Naive thymus-derived CD4-positive, alpha-beta T cell (primary cell): ENCODE data around the gene TCOF1. TPM values are rescaled to one million over a fixed set of nuclear protein-coding genes. Genes with fewer than 3 reads are reported as not detected.

ENCODE experiments used
- ATAC-seq: fragments of 150-1000 bp; cut with Tn5 transposase; 2 replicates; pipeline ENCODE4 v1.10.0; 2021; ENCODE audit warnings: mild to moderate bottlenecking, moderate library complexity
- CTCF ChIA-PET: fragments of 350-600 bp; sonication (Branson Sonifier 250); formaldehyde crosslinking; loops from one replicate; lab custom pipeline; 2021; ENCODE audit warnings: antibody characterized with exemption; lab: Charles Lee
- POLR2A ChIA-PET: fragments of 350-600 bp; sonication (Branson Sonifier 250); formaldehyde crosslinking; loops from one replicate; lab custom pipeline; 2021; ENCODE audit warnings: antibody characterized with exemption, inconsistent platforms; lab: Charles Lee
- DNase-seq, 9 donors: peaks; one replicate each; pipeline versions ENCODE4 v3.0.0 to v3.0.0-alpha.2; 2020 to 2022; ENCODE audit warnings: mixed read lengths in 1 of 9
- H3K27ac ChIP-seq: one replicate; pipeline ENCODE4 v1.7.0; 2013; ENCODE audit warnings: mild to moderate bottlenecking, low read depth, low read length, moderate library complexity
- H3K27me3 ChIP-seq, 2 donors: one replicate each; pipeline ENCODE4 v1.7.0; 2013; ENCODE audit warnings: low read length in 2 of 2, mild to moderate bottlenecking in 2 of 2, moderate library complexity in 2 of 2; ENCODE audit not compliant: control insufficient read depth in 2 of 2, insufficient read depth in 2 of 2
- H3K36me3 ChIP-seq, 3 experiments: 1 replicate in 2 of 3; 2 replicates in 1 of 3; pipeline ENCODE4 v1.7.0; 2013; ENCODE audit warnings: low read length in 3 of 3, mild to moderate bottlenecking in 3 of 3, moderate library complexity in 1 of 3; ENCODE audit not compliant: insufficient read depth in 3 of 3, control insufficient read depth in 2 of 3
- H3K4me1 ChIP-seq, 2 donors: one replicate each; pipeline ENCODE4 v1.7.0; 2013; ENCODE audit warnings: low read length in 2 of 2, mild to moderate bottlenecking in 2 of 2, moderate library complexity in 1 of 2; ENCODE audit not compliant: control insufficient read depth in 2 of 2, insufficient read depth in 2 of 2
- H3K4me3 ChIP-seq: 2 replicates; pipeline ENCODE4 v1.7.0; 2013; ENCODE audit warnings: mild to moderate bottlenecking, low read length
- H3K9me3 ChIP-seq, 3 experiments: 1 replicate in 2 of 3; 2 replicates in 1 of 3; pipeline ENCODE4 v1.7.0; 2013; ENCODE audit warnings: low read length in 3 of 3; ENCODE audit not compliant: control insufficient read depth in 2 of 3
- H3K27ac Mint-ChIP-seq, 9 donors: one replicate each; pipeline ENCODE4 v1.8.0; 2020 to 2022; ENCODE audit warnings: mixed read lengths in 9 of 9, mild to moderate bottlenecking in 8 of 9, moderate library complexity in 5 of 9, inconsistent platforms in 2 of 9
- H3K27me3 Mint-ChIP-seq, 5 donors: one replicate each; pipeline ENCODE4 v1.8.0; 2021 to 2022; ENCODE audit warnings: mixed read lengths in 5 of 5, mild to moderate bottlenecking in 1 of 5
- H3K36me3 Mint-ChIP-seq, 5 donors: one replicate each; pipeline ENCODE4 v1.8.0; 2020 to 2022; ENCODE audit warnings: mixed read lengths in 5 of 5, mild to moderate bottlenecking in 3 of 5, inconsistent platforms in 1 of 5
- H3K4me1 Mint-ChIP-seq, 7 donors: one replicate each; pipeline ENCODE4 v1.8.0; 2020 to 2022; ENCODE audit warnings: mixed read lengths in 7 of 7, mild to moderate bottlenecking in 3 of 7, inconsistent platforms in 1 of 7
- H3K4me3 Mint-ChIP-seq, 10 donors: one replicate each; pipeline ENCODE4 v1.8.0; 2020 to 2022; ENCODE audit warnings: mild to moderate bottlenecking in 10 of 10, mixed read lengths in 10 of 10, moderate library complexity in 6 of 10, inconsistent platforms in 2 of 10
- H3K9me3 Mint-ChIP-seq, 11 donors: one replicate each; pipeline ENCODE4 v1.8.0; 2020 to 2022; ENCODE audit warnings: mixed read lengths in 11 of 11, mild to moderate bottlenecking in 4 of 11, inconsistent platforms in 1 of 11, moderate library complexity in 1 of 11
- intact Hi-C, 2 donors: fragments of 100-400 bp; cut with micrococcal nuclease; formaldehyde crosslinking; loops; one replicate each; pipeline ENCODE4 v1.15.1; 2023
- polyA plus RNA-seq, 2 donors: library from polyadenylated mRNA; unstranded; fragments of 300-500 nt; fragmentation: Illumina TruSeq; gene quantifications; one replicate each; pipeline ENCODE4 v1.2.3, GENCODE V29; 2021
- total RNA-seq, 6 experiments: library from RNA in 5 of 6; stranded (reverse) in 5 of 6; gene quantifications; 1 replicate in 5 of 6; 2 replicates in 1 of 6; pipeline ENCODE4 v1.2.3 and lab custom pipeline; 2021 to 2026

Gene TCOF1
- total and polyA plus RNA-seq, 7 experiments from 2014 or later: 3.9 to 60.0 (median 50.3) TPM

DNA sequence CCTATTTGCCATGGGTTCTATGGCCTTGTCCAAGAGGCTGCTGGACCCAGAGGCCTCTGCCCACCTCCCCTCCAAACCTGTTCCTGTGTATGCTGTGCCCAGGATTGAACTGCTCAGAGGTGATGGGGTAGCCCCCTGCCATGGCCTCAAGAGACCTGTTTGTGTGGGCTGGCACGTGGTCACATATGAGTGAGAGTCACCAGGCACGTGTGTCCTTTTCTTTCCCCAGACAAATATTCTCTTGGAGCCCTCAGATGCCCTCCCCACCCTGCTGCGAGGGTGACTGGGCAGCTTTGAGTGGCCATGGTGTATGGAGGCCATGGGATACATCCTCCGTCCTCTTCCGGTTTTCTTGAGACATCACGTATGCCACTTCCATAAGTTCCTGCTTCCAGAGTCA is 10.9 kb upstream of the TCOF1 start:
- no peak overlapping the region for H3K4me3 Mint-ChIP-seq
- Histone ChIP-seq H3K4me1 (peaks cover 4 to 7% of the 10 kb centered on the region in 2 donors), H3K27me3 (no peaks in the 10 kb centered on the region), H3K4me3 (no peak overlapping the region), H3K27ac (no peak overlapping the region), H3K9me3 (no peaks in the 10 kb centered on the region), H3K36me3 (no peaks in the 10 kb centered on the region)
- no peaks in the 10 kb centered on the region for H3K36me3 Mint-ChIP-seq
- no peak for ATAC-seq
- peaks cover 12 to 28% (median 13%) of the 10 kb centered on the region in 7 donors for H3K4me1 Mint-ChIP-seq
- POLR2A ChIA-PET: no interaction called here
- DNase-seq: no peak
- intact Hi-C loops: no loop called here
- CTCF ChIA-PET: no interaction called here
- H3K9me3 Mint-ChIP-seq: peaks cover 0 to 3% (median 0%) of the 10 kb centered on the region in 11 donors
- no peak overlapping the region for H3K27ac Mint-ChIP-seq
- peaks cover 0 to 7% (median 0%) of the 10 kb centered on the region in 5 donors for H3K27me3 Mint-ChIP-seq

- CTCF ChIA-PET: no interaction called here
Observed at GRCh38 chr5:150347003-150347402, 10.5 kb upstream of the TCOF1 start.

GRCh38 chr5:150347451-150347850 is 10.0 kb upstream of the TCOF1 start:
- no peak overlapping the region for H3K4me3 ChIP-seq
- Mint-ChIP-seq H3K4me1 (peaks cover 12 to 23% (median 14%) of the 10 kb centered on the region in 7 donors), H3K27ac (no peak overlapping the region), H3K4me3 (no peak overlapping the region), H3K27me3 (peaks cover 0 to 8% (median 0%) of the 10 kb centered on the region in 5 donors), H3K9me3 (peaks cover 0 to under 1% (median 0%) of the 10 kb centered on the region in 11 donors), H3K36me3 (no peaks in the 10 kb centered on the region)
- DNase-seq (no peak), ATAC-seq (no peak)
- CTCF ChIA-PET: no interaction called here
- intact Hi-C loops: no loop called here
- POLR2A ChIA-PET: no interaction called here
- no peaks in the 10 kb centered on the region for H3K27me3 ChIP-seq
- no peak overlapping the region for H3K27ac ChIP-seq
- no peaks in the 10 kb centered on the region for H3K36me3 ChIP-seq
- peaks cover under 1 to 7% of the 10 kb centered on the region in 2 donors for H3K4me1 ChIP-seq
- H3K9me3 ChIP-seq: no peaks in the 10 kb centered on the region

More at GRCh38 chr5:150347003-150347402, 10.5 kb upstream of the TCOF1 start:
- Histone ChIP-seq H3K36me3 (no peaks in the 10 kb centered on the region), H3K4me1 (peaks cover 4 to 7% of the 10 kb centered on the region in 2 donors), H3K27ac (no peak overlapping the region), H3K27me3 (no peaks in the 10 kb centered on the region), H3K4me3 (no peak overlapping the region), H3K9me3 (no peaks in the 10 kb centered on the region)
- peaks cover 12 to 27% (median 14%) of the 10 kb centered on the region in 7 donors for H3K4me1 Mint-ChIP-seq
- H3K27ac Mint-ChIP-seq: no peak overlapping the region
- no peaks in the 10 kb centered on the region for H3K36me3 Mint-ChIP-seq
- DNase-seq (no peak), ATAC-seq (no peak)
- H3K9me3 Mint-ChIP-seq: peaks cover 0 to 3% (median 0%) of the 10 kb centered on the region in 11 donors
- POLR2A ChIA-PET: no interaction called here
- intact Hi-C loops: no loop called here
- H3K4me3 Mint-ChIP-seq: no peak overlapping the region
- H3K27me3 Mint-ChIP-seq: peaks cover 0 to 8% (median 0%) of the 10 kb centered on the region in 5 donors

- Mint-ChIP-seq H3K9me3 (no peaks in the 10 kb centered on the region), H3K36me3 (no peaks in the 10 kb centered on the region), H3K27ac (no peak overlapping the region), H3K4me3 (no peak overlapping the region), H3K27me3 (peaks cover 0 to 3% (median 0%) of the 10 kb centered on the region in 5 donors), H3K4me1 (peaks cover 10 to 14% (median 13%) of the 10 kb centered on the region in 7 donors)
- ATAC-seq (no peak), DNase-seq (no peak)
- no peaks in the 10 kb centered on the region for H3K27me3 ChIP-seq
- POLR2A ChIA-PET: no interaction called here
- H3K4me3 ChIP-seq: no peak overlapping the region
- peaks cover 0 to 7% of the 10 kb centered on the region in 2 donors for H3K4me1 ChIP-seq
- no peaks in the 10 kb centered on the region for H3K9me3 ChIP-seq
- H3K27ac ChIP-seq: no peak overlapping the region
- no peaks in the 10 kb centered on the region for H3K36me3 ChIP-seq
- intact Hi-C loops: loop anchor here (1.0 to 10.0 kb wide), 5 partner anchors 77 to 1425 kb away; partner anchors contain the start of gene G3BP1 (in 1 of the 2)
- CTCF ChIA-PET: interaction anchor here (0.8 to 1.9 kb wide), 3 partner anchors 74 to 100 kb away, joined by 3 to 4 read pairs (median 3); no protein-coding TSS in a partner anchor
Observed at GRCh38 chr5:150349681-150350275, 7.7 kb upstream of the TCOF1 start.

- H3K4me1 ChIP-seq: peaks cover 0 to 7% of the 10 kb centered on the region in 2 donors
- H3K27ac Mint-ChIP-seq: peak overlapping the region; percentile 17 to 88 (median 78)
Observed at GRCh38 chr5:150350524-150351344, 6.8 kb upstream of the TCOF1 start.

GRCh38 chr5:150352244-150353031 is 5.1 kb upstream of the TCOF1 start:
- Mint-ChIP-seq H3K4me3 (no peak overlapping the region), H3K4me1 (peaks cover 14 to 27% (median 21%) of the 10 kb centered on the region in 7 donors), H3K27me3 (peaks cover 0 to 5% (median 0%) of the 10 kb centered on the region in 5 donors), H3K36me3 (no peaks in the 10 kb centered on the region), H3K9me3 (no peaks in the 10 kb centered on the region), H3K27ac (peak overlapping the region in 2 of 9 donors; percentile 7 to 71)
- H3K4me1 ChIP-seq: peaks cover 7 to 13% of the 10 kb centered on the region in 2 donors
- H3K27me3 ChIP-seq: no peaks in the 10 kb centered on the region
- H3K9me3 ChIP-seq: no peaks in the 10 kb centered on the region
- ChIA-PET POLR2A (no interaction called here), CTCF (interaction anchor here (1.4 kb wide), 1 partner anchor 60 kb away, joined by 4 read pairs; the partner anchor contains the start of gene CD74)
- H3K4me3 ChIP-seq: no peak overlapping the region
- no peaks in the 10 kb centered on the region for H3K36me3 ChIP-seq
- no peak for ATAC-seq
- DNase-seq: no peak
- H3K27ac ChIP-seq: no peak overlapping the region
- intact Hi-C loops: loop anchor here in 1 of 2 donors (5.0 to 10.0 kb wide), 2 partner anchors 135 to 1422 kb away; partner anchors contain the start of gene G3BP1

More at GRCh38 chr5:150350524-150351344, 6.8 kb upstream of the TCOF1 start:
- peak overlapping the region; percentile 3 for H3K27ac ChIP-seq
- H3K4me1 Mint-ChIP-seq: peaks cover 10 to 14% (median 13%) of the 10 kb centered on the region in 7 donors
- no peaks in the 10 kb centered on the region for H3K9me3 ChIP-seq
- no peaks in the 10 kb centered on the region for H3K27me3 ChIP-seq
- peak in 6 of 9 donors; percentile 18 to 55 (median 31) for DNase-seq
- ChIA-PET CTCF (interaction anchor here (1.0 to 1.9 kb wide), 4 partner anchors 10 to 100 kb away, joined by 3 to 4 read pairs (median 4); partner anchors contain the start of gene CD74), POLR2A (interaction anchor here (0.6 kb wide), 1 partner anchor 62 kb away, joined by 3 read pairs; the partner anchor contains the start of gene CD74)
- H3K4me3 ChIP-seq: no peak overlapping the region
- H3K4me3 Mint-ChIP-seq: peak overlapping the region in 3 of 10 donors; percentile 8 to 68 (median 26)
- H3K27me3 Mint-ChIP-seq: peaks cover 0 to 3% (median 0%) of the 10 kb centered on the region in 5 donors
- intact Hi-C loops: loop anchor here (1.0 to 10.0 kb wide), 5 partner anchors 78 to 1424 kb away; partner anchors contain the start of gene G3BP1 (in 1 of the 2)
- peak; percentile 88 for ATAC-seq
- H3K36me3 ChIP-seq: no peaks in the 10 kb centered on the region
- H3K9me3 Mint-ChIP-seq: no peaks in the 10 kb centered on the region
- H3K36me3 Mint-ChIP-seq: no peaks in the 10 kb centered on the region
